Measurements from ENCODE around the gene KIRREL1.

The KIRREL1 gene

GRCh38 chr1:157963713-157964112, 29.7 kb upstream of the KIRREL1 start:
- peaks cover 45% of the 10 kb centered on the region for H3K27me3 ChIP-seq (ENCODE audit: low read depth)
- in situ Hi-C loops (cut with MboI; ENCODE audit: low sequenced_read_pairs) = loop anchor here (5.0 kb wide), 1 partner anchor 159 kb away; no protein-coding TSS in a partner anchor
- no peak overlapping the region for H3K4me3 ChIP-seq
- peak; percentile 67 to 86 for DNase-seq (ENCODE audit: low spot score in 2 of 2)
- no peaks in the 10 kb centered on the region for H3K4me1 ChIP-seq
- no peaks in the 10 kb centered on the region for H3K36me3 ChIP-seq (replicated peaks)
- H3K9me3 ChIP-seq = no peaks in the 10 kb centered on the region

GRCh38 chr1:157965584-157965983, 27.9 kb upstream of the KIRREL1 start:
- no peak overlapping the region for H3K4me3 ChIP-seq
- H3K27me3 ChIP-seq (ENCODE audit: low read depth) = peaks cover 28% of the 10 kb centered on the region
- DNase-seq (ENCODE audit: low spot score in 2 of 2) = no peak
- H3K4me1 ChIP-seq = no peaks in the 10 kb centered on the region
- in situ Hi-C loops (cut with MboI; ENCODE audit: low sequenced_read_pairs) = no loop called here
- no peaks in the 10 kb centered on the region for H3K9me3 ChIP-seq
- no peaks in the 10 kb centered on the region for H3K36me3 ChIP-seq (replicated peaks)

- Histone ChIP-seq H3K9me3 (peaks cover under 1% of the 10 kb centered on the region; the same call in 1 of the 2 replicates), H3K4me1 (no peaks in the 10 kb centered on the region), H3K4me3 (no peak overlapping the region), H3K36me3 (replicated peaks) (no peaks in the 10 kb centered on the region), H3K27me3 (ENCODE audit: low read depth) (peaks cover 23% of the 10 kb centered on the region)
- no peak for DNase-seq (ENCODE audit: low spot score in 2 of 2)
- in situ Hi-C loops (cut with MboI; ENCODE audit: low sequenced_read_pairs) = no loop called here
Observed at GRCh38 chr1:157966031-157966537, 27.4 kb upstream of the KIRREL1 start.

GRCh38 chr1:157967205-157967604, 26.2 kb upstream of the KIRREL1 start:
- Histone ChIP-seq H3K9me3 (peaks cover 12% of the 10 kb centered on the region; the same call in 1 of the 2 replicates), H3K36me3 (replicated peaks) (no peaks in the 10 kb centered on the region), H3K4me1 (no peaks in the 10 kb centered on the region), H3K4me3 (no peak overlapping the region), H3K27me3 (ENCODE audit: low read depth) (peaks cover 12% of the 10 kb centered on the region)
- in situ Hi-C loops (cut with MboI; ENCODE audit: low sequenced_read_pairs) = no loop called here
- no peak for DNase-seq (ENCODE audit: low spot score in 2 of 2)

- no peaks in the 10 kb centered on the region for H3K36me3 ChIP-seq (replicated peaks)
- no peak for DNase-seq (ENCODE audit: low spot score in 2 of 2)
- in situ Hi-C loops (cut with MboI; ENCODE audit: low sequenced_read_pairs) = no loop called here
- no peak overlapping the region for H3K4me3 ChIP-seq
- no peaks in the 10 kb centered on the region for H3K27me3 ChIP-seq (ENCODE audit: low read depth)
- no peaks in the 10 kb centered on the region for H3K4me1 ChIP-seq
- H3K9me3 ChIP-seq = peaks cover 15% of the 10 kb centered on the region; the same call in 1 of the 2 replicates
Observed at GRCh38 chr1:157968508-157968907, 24.9 kb upstream of the KIRREL1 start.

- in situ Hi-C loops (cut with MboI; ENCODE audit: low sequenced_read_pairs) = no loop called here
Observed at GRCh38 chr1:157968946-157969345, 24.5 kb upstream of the KIRREL1 start.

GRCh38 chr1:157969697-157970485, 23.6 kb upstream of the KIRREL1 start:
- Histone ChIP-seq H3K36me3 (replicated peaks) (no peaks in the 10 kb centered on the region), H3K27me3 (ENCODE audit: low read depth) (no peaks in the 10 kb centered on the region), H3K4me3 (no peak overlapping the region), H3K9me3 (peaks cover 15% of the 10 kb centered on the region; the same call in 1 of the 2 replicates), H3K4me1 (peaks cover 3% of the 10 kb centered on the region)
- DNase-seq (ENCODE audit: low spot score in 2 of 2) = peak; percentile 67 to 77
- in situ Hi-C loops (cut with MboI; ENCODE audit: low sequenced_read_pairs) = no loop called here

More at GRCh38 chr1:157968946-157969345, 24.5 kb upstream of the KIRREL1 start:
- Histone ChIP-seq H3K36me3 (replicated peaks) (no peaks in the 10 kb centered on the region), H3K9me3 (peaks cover 15% of the 10 kb centered on the region; the same call in 1 of the 2 replicates), H3K4me3 (no peak overlapping the region), H3K27me3 (ENCODE audit: low read depth) (no peaks in the 10 kb centered on the region), H3K4me1 (no peaks in the 10 kb centered on the region)
- DNase-seq (ENCODE audit: low spot score in 2 of 2) = no peak

GRCh38 chr1:157971769-157972168, 21.7 kb upstream of the KIRREL1 start:
- Histone ChIP-seq H3K9me3 (peaks cover 15% of the 10 kb centered on the region; the same call in 1 of the 2 replicates), H3K36me3 (replicated peaks) (no peaks in the 10 kb centered on the region), H3K27me3 (ENCODE audit: low read depth) (no peaks in the 10 kb centered on the region), H3K4me3 (no peak overlapping the region), H3K4me1 (peaks cover 13% of the 10 kb centered on the region)
- in situ Hi-C loops (cut with MboI; ENCODE audit: low sequenced_read_pairs) = no loop called here
- DNase-seq (ENCODE audit: low spot score in 2 of 2) = no peak

- no peaks in the 10 kb centered on the region for H3K27me3 ChIP-seq (ENCODE audit: low read depth)
- H3K36me3 ChIP-seq (replicated peaks) = no peaks in the 10 kb centered on the region
- in situ Hi-C loops (cut with MboI; ENCODE audit: low sequenced_read_pairs) = no loop called here
- peaks cover 15% of the 10 kb centered on the region; the same call in 1 of the 2 replicates for H3K9me3 ChIP-seq
- H3K4me1 ChIP-seq = peaks cover 15% of the 10 kb centered on the region
- DNase-seq (ENCODE audit: low spot score in 2 of 2) = peak; percentile 54 to 97
- H3K4me3 ChIP-seq = no peak overlapping the region
Observed at GRCh38 chr1:157975228-157975950, 18.1 kb upstream of the KIRREL1 start.

GRCh38 chr1:157976888-157977287, 16.6 kb upstream of the KIRREL1 start:
- no peaks in the 10 kb centered on the region for H3K27me3 ChIP-seq (ENCODE audit: low read depth)
- peaks cover 7% of the 10 kb centered on the region; the same call in 1 of the 2 replicates for H3K9me3 ChIP-seq
- in situ Hi-C loops (cut with MboI; ENCODE audit: low sequenced_read_pairs) = no loop called here
- H3K36me3 ChIP-seq (replicated peaks) = no peaks in the 10 kb centered on the region
- peaks cover 15% of the 10 kb centered on the region for H3K4me1 ChIP-seq
- DNase-seq (ENCODE audit: low spot score in 2 of 2) = peak in 1 of 2 experiments; percentile 24
- H3K4me3 ChIP-seq = no peak overlapping the region

- no peaks in the 10 kb centered on the region for H3K9me3 ChIP-seq
- DNase-seq (ENCODE audit: low spot score in 2 of 2) = no peak
- H3K36me3 ChIP-seq (replicated peaks) = no peaks in the 10 kb centered on the region; the same call in 1 of the 2 replicates
- in situ Hi-C loops (cut with MboI; ENCODE audit: low sequenced_read_pairs) = no loop called here
- H3K4me3 ChIP-seq = no peak overlapping the region
- peaks cover 15% of the 10 kb centered on the region for H3K4me1 ChIP-seq
- H3K27me3 ChIP-seq (ENCODE audit: low read depth) = no peaks in the 10 kb centered on the region
Observed at GRCh38 chr1:157978586-157979403, 14.7 kb upstream of the KIRREL1 start.

- in situ Hi-C loops (cut with MboI; ENCODE audit: low sequenced_read_pairs) = no loop called here
Observed at GRCh38 chr1:157982136-157982535, 11.3 kb upstream of the KIRREL1 start.

GRCh38 chr1:157983787-157984186, 9.7 kb upstream of the KIRREL1 start:
- Histone ChIP-seq H3K4me3 (no peak overlapping the region), H3K4me1 (no peaks in the 10 kb centered on the region), H3K27me3 (ENCODE audit: low read depth) (no peaks in the 10 kb centered on the region), H3K36me3 (replicated peaks) (no peaks in the 10 kb centered on the region; the same call in 1 of the 2 replicates), H3K9me3 (no peaks in the 10 kb centered on the region)
- no peak for DNase-seq (ENCODE audit: low spot score in 2 of 2)
- in situ Hi-C loops (cut with MboI; ENCODE audit: low sequenced_read_pairs) = no loop called here

More at GRCh38 chr1:157982136-157982535, 11.3 kb upstream of the KIRREL1 start:
- H3K4me3 ChIP-seq = no peak overlapping the region
- no peaks in the 10 kb centered on the region for H3K27me3 ChIP-seq (ENCODE audit: low read depth)
- H3K9me3 ChIP-seq = no peaks in the 10 kb centered on the region
- DNase-seq (ENCODE audit: low spot score in 2 of 2) = no peak
- no peaks in the 10 kb centered on the region; the same call in 1 of the 2 replicates for H3K36me3 ChIP-seq (replicated peaks)
- H3K4me1 ChIP-seq = no peaks in the 10 kb centered on the region
